ENCODE measurements around the gene CCNF. TPM values are rescaled to one million over a fixed set of nuclear protein-coding genes. Genes with fewer than 3 reads are reported as not detected.

CCNF gene
- total RNA-seq, 2 donors from 2014 or later, result 0.99 to 2.3 TPM

DNA sequence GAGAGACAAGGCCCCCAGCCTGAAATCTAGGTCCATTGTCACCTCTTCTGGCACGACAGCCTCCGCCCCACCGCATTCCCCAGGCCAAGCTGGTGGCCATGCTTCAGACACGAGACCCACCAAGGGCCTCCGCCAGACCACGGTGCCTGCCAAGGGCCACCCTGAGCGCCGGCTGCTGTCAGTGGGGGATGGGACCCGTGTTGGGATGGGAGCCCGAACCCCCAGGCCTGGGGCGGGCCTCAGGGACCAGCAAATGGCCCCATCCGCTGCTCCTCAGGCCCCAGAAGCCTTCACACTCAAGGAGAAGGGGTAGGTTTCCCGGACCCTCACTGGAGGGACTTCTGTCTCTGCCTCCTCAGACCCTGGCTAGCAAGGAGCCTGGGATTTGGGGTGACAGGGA is 31.7 kb downstream of the CCNF start:
- ATAC-seq (no peak), DNase-seq (no peak)
- Histone ChIP-seq H3K36me3 (replicated peaks in 1 of 2; ENCODE audit: insufficient read depth in 1 of 2, low read depth in 2 of 2) (no peaks in the 10 kb centered on the region), H3K27ac (no peak overlapping the region), H3K9me3 (no peaks in the 10 kb centered on the region), H3K27me3 (no peaks in the 10 kb centered on the region), H3K4me3 (no peak overlapping the region), H3K4me1 (peaks cover 15% of the 10 kb centered on the region)
- TF ChIP-seq, protein P1, sequence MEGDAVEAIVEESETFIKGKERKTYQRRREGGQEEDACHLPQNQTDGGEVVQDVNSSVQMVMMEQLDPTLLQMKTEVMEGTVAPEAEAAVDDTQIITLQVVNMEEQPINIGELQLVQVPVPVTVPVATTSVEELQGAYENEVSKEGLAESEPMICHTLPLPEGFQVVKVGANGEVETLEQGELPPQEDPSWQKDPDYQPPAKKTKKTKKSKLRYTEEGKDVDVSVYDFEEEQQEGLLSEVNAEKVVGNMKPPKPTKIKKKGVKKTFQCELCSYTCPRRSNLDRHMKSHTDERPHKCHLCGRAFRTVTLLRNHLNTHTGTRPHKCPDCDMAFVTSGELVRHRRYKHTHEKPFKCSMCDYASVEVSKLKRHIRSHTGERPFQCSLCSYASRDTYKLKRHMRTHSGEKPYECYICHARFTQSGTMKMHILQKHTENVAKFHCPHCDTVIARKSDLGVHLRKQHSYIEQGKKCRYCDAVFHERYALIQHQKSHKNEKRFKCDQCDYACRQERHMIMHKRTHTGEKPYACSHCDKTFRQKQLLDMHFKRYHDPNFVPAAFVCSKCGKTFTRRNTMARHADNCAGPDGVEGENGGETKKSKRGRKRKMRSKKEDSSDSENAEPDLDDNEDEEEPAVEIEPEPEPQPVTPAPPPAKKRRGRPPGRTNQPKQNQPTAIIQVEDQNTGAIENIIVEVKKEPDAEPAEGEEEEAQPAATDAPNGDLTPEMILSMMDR (IDR thresholded peaks at IDR 0.05), result no peak
- no peak for TF ChIP-seq POLR2A (IDR thresholded peaks at IDR 0.05)
- intact Hi-C loops (cut with DNase I), result no loop called here
- 80% methylated on average over 13 of the region's 13 CpGs; no CpG with 5 or more reads in 1 of the 2 donors for WGBS, 2 donors

GRCh38 chr16:2462031-2462866 is 33.0 kb downstream of the CCNF start:
- Histone ChIP-seq H3K9me3 (no peaks in the 10 kb centered on the region), H3K27ac (no peak overlapping the region), H3K27me3 (no peaks in the 10 kb centered on the region), H3K36me3 (replicated peaks in 1 of 2; ENCODE audit: insufficient read depth in 1 of 2, low read depth in 2 of 2) (no peaks in the 10 kb centered on the region), H3K4me3 (no peak overlapping the region), H3K4me1 (peaks cover 17% of the 10 kb centered on the region)
- ATAC-seq (no peak), DNase-seq (no peak)
- intact Hi-C loops (cut with DNase I), result no loop called here
- 91 to 93% methylated on average over 13 to 20 of the region's 23 CpGs for WGBS, 2 donors
- TF ChIP-seq, protein P1 (IDR thresholded peaks at IDR 0.05), result no peak
- TF ChIP-seq POLR2A (IDR thresholded peaks at IDR 0.05), result no peak

GRCh38 chr16:2464333-2464732 is 35.1 kb downstream of the CCNF start:
- Histone ChIP-seq H3K9me3 (no peaks in the 10 kb centered on the region), H3K27ac (no peak overlapping the region), H3K4me3 (no peak overlapping the region), H3K27me3 (no peaks in the 10 kb centered on the region), H3K4me1 (peaks cover 32% of the 10 kb centered on the region), H3K36me3 (replicated peaks in 1 of 2; ENCODE audit: insufficient read depth in 1 of 2, low read depth in 2 of 2) (no peaks in the 10 kb centered on the region)
- ATAC-seq (no peak), DNase-seq (no peak)
- WGBS, 2 donors, result 74 to 93% methylated on average over 3 to 12 of the region's 12 CpGs
- no peak for TF ChIP-seq POLR2A (IDR thresholded peaks at IDR 0.05)
- TF ChIP-seq, protein P1 (IDR thresholded peaks at IDR 0.05), result no peak
- intact Hi-C loops (cut with DNase I), result no loop called here

GRCh38 chr16:2465653-2466415 is 36.6 kb downstream of the CCNF start:
- DNase-seq, result no peak
- Histone ChIP-seq H3K27ac (no peak overlapping the region), H3K27me3 (no peaks in the 10 kb centered on the region), H3K9me3 (no peaks in the 10 kb centered on the region), H3K36me3 (replicated peaks in 1 of 2; ENCODE audit: insufficient read depth in 1 of 2, low read depth in 2 of 2) (no peaks in the 10 kb centered on the region), H3K4me1 (peaks cover 30% of the 10 kb centered on the region), H3K4me3 (no peak overlapping the region)
- WGBS, 2 donors, result 80 to 81% methylated on average over 10 to 12 of the region's 12 CpGs
- intact Hi-C loops (cut with DNase I), result no loop called here
- TF ChIP-seq, protein P1 (IDR thresholded peaks at IDR 0.05), result no peak
- TF ChIP-seq POLR2A (IDR thresholded peaks at IDR 0.05), result no peak
- no peak for ATAC-seq

All from body of pancreas (tissue), 4 donors.